AG04450 (cell line): ENCODE results near the gene PRUNE2. TPM values are rescaled to one million over a fixed set of nuclear protein-coding genes. Genes with fewer than 3 reads are reported as not detected.

Experiments
- CTCF ChIA-PET: fragments of 300-600, 350-600 bp; formaldehyde crosslinking; extraction: SDS; loops from one replicate; lab custom pipeline; 2022; ENCODE audit warnings: antibody characterized with exemption, inconsistent platforms; lab: Charles Lee
- POLR2A ChIA-PET: fragments of 350-600 bp; formaldehyde crosslinking; extraction: SDS; loops from one replicate; lab custom pipeline; 2021; ENCODE audit warnings: antibody characterized with exemption, inconsistent platforms; lab: Yijun Ruan, JAX
- DNase-seq: peaks from one replicate; pipeline ENCODE4 v3.0.0-alpha.2; 2011; ENCODE audit warnings: low read depth, low spot score
- H3K27ac ChIP-seq: one replicate; pipeline ENCODE4 v1.5.1; 2012; ENCODE audit warnings: low read depth, low read length, control low read depth
- H3K27me3 ChIP-seq: one replicate; pipeline ENCODE4 v1.6.0; 2012; ENCODE audit warnings: low read length; ENCODE audit not compliant: control insufficient read depth, insufficient read depth
- H3K4me3 ChIP-seq: 2 replicates; pipeline ENCODE4 v1.5.1; 2011; ENCODE audit warnings: mild to moderate bottlenecking, low read depth, low read length, control low read depth
- H3K9me3 ChIP-seq: 2 replicates; pipeline ENCODE4 v1.5.1; 2012; ENCODE audit warnings: low read length; ENCODE audit not compliant: control insufficient read depth, insufficient read depth
- polyA plus RNA-seq: library from polyadenylated mRNA; depleted of rRNA; stranded (reverse); fragments of >200 nt; gene quantifications from 2 replicates; pipeline ENCODE4 v1.2.3, GENCODE V29; 2011
- TF ChIP-seq, protein P1 (sequence below): IDR thresholded peaks from 2 replicates; pipeline ENCODE4 v1.5.1; 2011; ENCODE audit warnings: low read depth, low read length, control low read depth, inconsistent platforms

PRUNE2 gene
- polyA plus RNA-seq, 1 experiment = 1.1 TPM

DNA sequence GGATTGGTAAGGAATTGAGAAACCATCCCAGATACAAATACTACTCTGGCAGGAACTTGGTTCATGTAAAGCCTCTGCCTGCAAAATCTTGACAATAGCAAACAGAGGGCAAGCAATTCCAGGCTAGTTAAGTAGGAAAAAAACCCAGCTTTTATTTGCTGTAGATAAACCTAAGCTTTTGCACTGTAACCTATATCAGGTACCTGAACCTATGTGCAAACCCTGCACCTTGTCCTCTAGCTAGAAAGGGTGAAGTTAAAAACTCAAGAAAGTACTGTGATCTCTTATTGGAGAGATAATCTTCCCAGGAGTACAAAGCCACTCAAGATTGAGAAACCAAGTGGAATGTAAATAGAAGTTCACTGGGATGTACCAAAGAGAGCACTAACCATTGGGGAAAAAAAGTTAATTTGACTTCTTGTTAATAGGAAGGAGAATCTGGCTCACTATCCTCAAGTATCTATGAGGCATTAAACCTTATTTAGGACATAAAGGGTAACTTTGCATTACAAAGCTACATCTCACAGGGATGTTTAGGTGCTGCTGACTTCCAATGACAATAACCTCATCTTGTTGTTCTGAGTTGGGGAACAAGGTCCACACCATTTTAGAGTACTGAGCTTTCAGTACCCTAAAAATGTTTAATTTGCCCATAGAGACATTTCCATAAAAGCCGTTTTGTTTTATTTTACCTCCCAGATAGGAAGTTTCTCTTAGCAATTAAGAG, 215.5 kb downstream of the PRUNE2 start:
- no peak for DNase-seq
- TF ChIP-seq, protein P1, sequence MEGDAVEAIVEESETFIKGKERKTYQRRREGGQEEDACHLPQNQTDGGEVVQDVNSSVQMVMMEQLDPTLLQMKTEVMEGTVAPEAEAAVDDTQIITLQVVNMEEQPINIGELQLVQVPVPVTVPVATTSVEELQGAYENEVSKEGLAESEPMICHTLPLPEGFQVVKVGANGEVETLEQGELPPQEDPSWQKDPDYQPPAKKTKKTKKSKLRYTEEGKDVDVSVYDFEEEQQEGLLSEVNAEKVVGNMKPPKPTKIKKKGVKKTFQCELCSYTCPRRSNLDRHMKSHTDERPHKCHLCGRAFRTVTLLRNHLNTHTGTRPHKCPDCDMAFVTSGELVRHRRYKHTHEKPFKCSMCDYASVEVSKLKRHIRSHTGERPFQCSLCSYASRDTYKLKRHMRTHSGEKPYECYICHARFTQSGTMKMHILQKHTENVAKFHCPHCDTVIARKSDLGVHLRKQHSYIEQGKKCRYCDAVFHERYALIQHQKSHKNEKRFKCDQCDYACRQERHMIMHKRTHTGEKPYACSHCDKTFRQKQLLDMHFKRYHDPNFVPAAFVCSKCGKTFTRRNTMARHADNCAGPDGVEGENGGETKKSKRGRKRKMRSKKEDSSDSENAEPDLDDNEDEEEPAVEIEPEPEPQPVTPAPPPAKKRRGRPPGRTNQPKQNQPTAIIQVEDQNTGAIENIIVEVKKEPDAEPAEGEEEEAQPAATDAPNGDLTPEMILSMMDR = no peak
- no peak overlapping the region for H3K4me3 ChIP-seq
- H3K9me3 ChIP-seq = no peaks in the 10 kb centered on the region
- H3K27me3 ChIP-seq = peaks cover 14% of the 10 kb centered on the region
- ChIA-PET POLR2A (no interaction called here), CTCF (interaction anchor here (1.2 to 1.4 kb wide), 2 partner anchors 26 to 243 kb away, joined by 3 to 4 read pairs; no protein-coding TSS in a partner anchor)
- no peak overlapping the region for H3K27ac ChIP-seq

DNA sequence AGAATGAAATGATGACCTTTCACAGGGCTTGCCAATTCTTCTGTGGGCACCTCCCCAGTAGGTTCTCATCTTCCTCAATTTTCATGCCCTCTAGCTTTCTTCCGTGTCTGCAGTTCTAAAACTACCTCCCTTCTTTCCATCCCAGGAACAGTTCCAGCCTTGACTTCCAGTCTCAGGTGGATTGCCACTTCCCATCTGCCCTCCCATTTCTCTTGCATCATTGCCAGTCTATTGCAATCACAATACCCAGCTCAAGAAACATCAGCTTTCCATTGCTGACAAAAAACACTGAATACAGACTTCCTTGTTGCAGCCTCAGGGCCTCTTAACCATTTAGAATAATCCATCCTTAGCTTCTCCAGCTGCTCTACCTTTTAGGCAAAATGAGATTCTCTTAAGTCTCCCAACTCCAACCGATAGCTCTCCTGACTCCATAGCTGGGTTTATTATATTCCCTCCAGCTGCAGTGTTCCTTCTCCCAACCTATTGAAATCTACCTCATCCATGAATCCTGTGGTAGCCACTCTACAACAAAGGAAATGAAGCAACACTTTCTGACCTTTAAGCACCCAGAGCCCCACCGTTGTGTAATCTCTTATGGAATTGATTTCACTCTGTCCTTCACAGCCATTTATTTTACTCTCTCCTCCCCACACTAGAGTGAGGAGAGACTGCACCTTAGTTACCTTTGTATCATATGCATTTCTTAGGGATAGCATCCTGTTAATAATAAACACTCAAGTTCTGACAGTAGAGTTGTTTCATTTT, 217.3 kb downstream of the PRUNE2 start:
- TF ChIP-seq, protein P1 = no peak
- H3K9me3 ChIP-seq = no peaks in the 10 kb centered on the region
- CTCF ChIA-PET = interaction anchor here (0.5 kb wide), 1 partner anchor 13 kb away, joined by 4 read pairs; no protein-coding TSS in a partner anchor

DNA sequence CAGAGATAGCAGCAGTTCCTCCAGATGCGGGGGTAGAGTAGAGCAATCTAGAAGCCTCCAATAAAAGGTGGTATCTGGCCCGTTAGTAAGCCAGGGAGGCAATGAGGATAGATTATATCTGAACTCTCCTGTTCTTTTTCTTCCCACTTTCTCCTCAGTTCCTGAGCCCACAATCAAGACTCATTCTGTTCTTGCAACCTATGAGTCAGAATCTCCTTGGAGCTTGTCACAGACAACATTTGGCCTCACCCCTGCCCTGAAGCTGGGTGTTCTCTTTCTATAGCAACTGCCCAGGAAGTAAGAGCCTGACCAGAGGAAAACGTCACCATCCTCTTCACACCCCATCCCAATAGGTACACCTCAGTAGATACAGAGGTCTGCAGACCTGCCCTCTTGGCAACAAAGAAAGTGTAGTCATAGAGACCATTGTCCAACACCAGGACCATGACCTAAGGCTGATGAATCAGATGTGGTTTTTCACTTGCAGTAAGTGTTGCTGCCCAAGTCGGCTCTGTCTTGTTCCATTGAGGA, 218.0 kb downstream of the PRUNE2 start:
- Histone ChIP-seq H3K9me3 (no peaks in the 10 kb centered on the region), H3K27me3 (peaks cover 17% of the 10 kb centered on the region), H3K27ac (no peak overlapping the region), H3K4me3 (no peak overlapping the region)
- CTCF ChIA-PET = interaction anchor here (0.5 kb wide), 1 partner anchor 14 kb away, joined by 4 read pairs; no protein-coding TSS in a partner anchor
- TF ChIP-seq, protein P1 = no peak
- no peak for DNase-seq
- POLR2A ChIA-PET = no interaction called here

More for the DNA sequence above, 217.3 kb downstream of the PRUNE2 start:
- no peak for DNase-seq
- Histone ChIP-seq H3K4me3 (no peak overlapping the region), H3K27ac (no peak overlapping the region), H3K27me3 (peaks cover 17% of the 10 kb centered on the region)
- POLR2A ChIA-PET = no interaction called here

DNA sequence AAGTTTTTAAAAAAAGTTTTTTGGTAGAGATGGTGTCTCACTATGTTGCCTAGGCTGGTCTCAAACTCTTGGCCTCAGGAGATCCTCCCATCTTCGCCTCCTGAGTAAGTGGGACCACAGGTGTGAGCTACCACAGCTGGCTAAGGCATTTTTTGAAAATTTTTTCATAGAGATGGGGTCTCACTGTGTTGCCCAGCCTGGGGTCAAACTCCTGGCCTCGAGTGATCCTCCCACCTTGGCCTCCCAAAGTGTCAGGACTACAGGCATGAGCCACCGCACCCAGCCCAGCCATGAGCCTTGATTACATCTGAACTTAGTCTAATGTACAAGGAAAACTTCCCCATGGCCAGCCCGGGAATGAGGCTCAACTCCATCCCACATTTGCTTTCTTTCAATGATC, 219.2 kb downstream of the PRUNE2 start:
- H3K4me3 ChIP-seq = no peak overlapping the region
- H3K9me3 ChIP-seq = no peaks in the 10 kb centered on the region
- peaks cover 12% of the 10 kb centered on the region for H3K27me3 ChIP-seq
- CTCF ChIA-PET = interaction anchor here (1.5 kb wide), 1 partner anchor 18 kb away, joined by 5 read pairs; no protein-coding TSS in a partner anchor
- DNase-seq = no peak
- no peak overlapping the region for H3K27ac ChIP-seq
- TF ChIP-seq, protein P1 = no peak
- POLR2A ChIA-PET = no interaction called here
